ENCODE data around the gene DCXR. TPM values are rescaled to one million over a fixed set of nuclear protein-coding genes. Genes with fewer than 3 reads are reported as not detected.
A peak's percentile ranks its signal among the peaks of the same experiment; 100 is the strongest.

Gene DCXR
- total RNA-seq, 4 donors from 2014 or later, result 78.6 to 135 (median 102) TPM

DNA sequence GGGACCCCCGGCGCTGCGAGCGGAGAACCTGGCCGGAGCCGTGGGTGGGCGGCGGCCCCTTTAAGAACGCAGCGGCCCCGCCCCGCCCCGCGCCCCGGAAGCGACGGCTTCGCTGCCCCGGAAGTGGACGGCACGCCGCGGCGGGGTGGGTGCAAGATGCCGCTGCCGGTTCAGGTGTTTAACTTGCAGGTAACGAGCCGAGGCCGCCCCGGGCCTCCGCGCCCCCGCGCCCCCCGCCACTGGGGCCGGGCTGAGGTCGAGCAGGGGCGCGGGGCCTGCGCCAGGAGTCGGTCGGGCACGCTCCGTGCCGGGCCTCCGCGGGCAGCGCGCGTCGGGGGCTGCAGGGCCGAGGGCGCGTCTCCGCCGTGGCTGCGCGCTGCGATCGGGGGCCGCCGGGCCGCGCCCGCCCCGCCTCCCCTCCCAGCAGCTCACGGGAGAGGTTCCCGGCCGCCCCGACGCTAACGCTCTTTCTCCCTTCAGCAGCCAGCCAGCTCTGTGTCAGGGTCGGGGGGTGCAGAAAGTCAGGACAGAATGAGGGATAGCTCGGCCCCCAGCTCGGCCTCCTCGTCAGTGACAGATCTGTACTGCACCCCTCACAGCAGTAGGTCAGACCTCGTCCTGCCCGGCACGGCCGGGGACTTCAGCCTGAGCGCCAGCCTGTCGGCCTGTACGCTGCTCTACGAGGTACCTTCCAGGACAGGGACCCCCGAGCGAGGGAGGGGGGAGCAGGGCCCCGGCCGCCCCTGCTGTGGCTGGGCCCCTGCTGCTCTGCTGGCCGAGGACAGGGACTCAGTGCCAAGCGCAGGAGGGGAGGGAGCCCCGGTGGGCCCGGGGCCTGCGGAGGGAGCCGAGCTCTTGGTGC lies 14.5 kb upstream of the DCXR start, which contains the start of the genes GPS1 and RFNG:
Gene GPS1, plus strand, starts transcription at position 123 of the 862 bp plus-strand sequence. Its CDS starts 34 bp downstream, at position 157.
Gene RFNG, minus strand, starts transcription at position 36 of the 862 bp plus-strand sequence. CDS start 45 bp downstream, outside the sequence.
- peak within 1 kb of the TSS; percentile 68 to 75 (median 72) for H3K27ac ChIP-seq (replicated peaks in 1 of 4)
- WGBS, result under 1% methylated on average over 40 of the region's 94 CpGs
- intact Hi-C loops (cut with DNase I), result no loop called here
- H3K4me3 ChIP-seq, result peak within 1 kb of the TSS; percentile 81 to 99 (median 88)
- H3K36me3 ChIP-seq, result peaks cover 44 to 74% (median 69%) of the 10 kb centered on the region in 4 donors
- TF ChIP-seq EP300 (IDR thresholded peaks at IDR 0.05), result no peak
- TF ChIP-seq POLR2A (IDR thresholded peaks at IDR 0.05; ENCODE audit: low read depth), result no peak
- TF ChIP-seq CTCF (IDR thresholded peaks at IDR 0.05), result no peak
- peak; percentile 69 to 71 for TF ChIP-seq POLR2AphosphoS5 (IDR thresholded peaks at IDR 0.05)
- no peak for DNase-seq (ENCODE audit: extremely low spot score)
- H3K4me1 ChIP-seq, result peaks cover 24 to 58% (median 43%) of the 10 kb centered on the region in 4 donors
- no peaks in the 10 kb centered on the region for H3K9me3 ChIP-seq
- no peaks in the 10 kb centered on the region for H3K27me3 ChIP-seq

DNA sequence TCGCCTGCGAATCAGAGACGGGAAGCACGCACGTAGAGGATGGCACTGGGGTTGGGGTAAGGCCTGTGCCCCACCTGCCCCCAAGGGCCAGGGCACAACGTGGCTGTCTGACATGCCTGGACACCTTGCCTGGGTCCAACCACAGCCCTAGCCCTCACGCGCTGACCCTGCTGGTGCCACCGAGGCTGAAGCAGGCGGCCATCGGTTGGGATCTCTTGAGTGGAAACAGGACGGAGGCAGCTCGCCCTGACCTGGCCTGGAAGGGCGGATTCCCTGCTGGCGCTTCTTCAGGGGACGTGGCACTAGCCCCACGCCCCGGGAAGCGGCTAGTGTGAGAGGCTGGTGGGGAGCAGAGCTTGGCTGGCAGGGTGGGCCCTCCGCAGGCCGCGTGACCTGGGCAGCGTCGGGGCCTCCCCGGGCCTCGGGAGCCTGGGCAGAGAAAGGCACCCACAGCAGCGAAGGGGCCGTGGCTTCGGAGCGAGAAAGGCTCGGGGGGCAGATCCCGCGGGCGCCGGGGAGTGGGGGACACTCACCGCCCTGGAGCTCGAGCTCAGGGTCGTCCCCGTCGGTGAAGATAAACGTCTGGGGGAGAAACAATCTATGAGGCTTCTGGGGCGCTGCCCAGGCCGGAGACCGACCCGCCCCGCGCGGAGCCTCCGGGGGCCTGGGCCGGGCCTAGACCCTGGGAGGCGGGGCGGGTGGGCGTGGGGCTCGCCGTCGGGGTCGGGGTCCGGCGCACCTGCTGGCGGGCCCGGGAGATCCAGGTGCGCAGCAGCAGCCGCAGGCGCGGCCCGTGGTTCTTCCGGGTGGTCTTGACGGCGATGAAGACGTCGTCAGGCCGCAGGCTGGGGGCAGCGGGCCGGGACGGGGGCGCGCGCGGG lies 13.5 kb upstream of the DCXR start:
- H3K9me3 ChIP-seq, result no peaks in the 10 kb centered on the region
- peaks cover 24 to 58% (median 43%) of the 10 kb centered on the region in 4 donors for H3K4me1 ChIP-seq
- TF ChIP-seq POLR2AphosphoS5 (IDR thresholded peaks at IDR 0.05) (no peak), CTCF (IDR thresholded peaks at IDR 0.05) (no peak), EP300 (IDR thresholded peaks at IDR 0.05) (no peak), POLR2A (IDR thresholded peaks at IDR 0.05; ENCODE audit: low read depth) (no peak)
- H3K27ac ChIP-seq (replicated peaks in 1 of 4), result peak overlapping the region; percentile 68 to 75 (median 72)
- H3K36me3 ChIP-seq, result peaks cover 34 to 69% (median 62%) of the 10 kb centered on the region in 4 donors
- H3K27me3 ChIP-seq, result no peaks in the 10 kb centered on the region
- WGBS, result no CpG with 5 or more reads among the region's 79 CpGs
- intact Hi-C loops (cut with DNase I), result no loop called here
- H3K4me3 ChIP-seq, result peak overlapping the region; percentile 81 to 99 (median 88)
- DNase-seq (ENCODE audit: extremely low spot score), result no peak

- Histone ChIP-seq H3K4me1 (peaks cover 24 to 54% (median 41%) of the 10 kb centered on the region in 4 donors), H3K9me3 (no peaks in the 10 kb centered on the region), H3K27ac (replicated peaks in 1 of 4) (peak overlapping the region in 3 of 4 donors; percentile 68 to 75 (median 70)), H3K27me3 (no peaks in the 10 kb centered on the region), H3K36me3 (peaks cover 27 to 61% (median 55%) of the 10 kb centered on the region in 4 donors), H3K4me3 (peak overlapping the region; percentile 81 to 99 (median 88))
- WGBS, result 90% methylated on average over 19 of the region's 28 CpGs
- intact Hi-C loops (cut with DNase I), result no loop called here
- DNase-seq (ENCODE audit: extremely low spot score), result no peak
- no peak for TF ChIP-seq EP300 (IDR thresholded peaks at IDR 0.05)
- TF ChIP-seq POLR2AphosphoS5 (IDR thresholded peaks at IDR 0.05), result no peak
- TF ChIP-seq POLR2A (IDR thresholded peaks at IDR 0.05; ENCODE audit: low read depth), result no peak
- no peak for TF ChIP-seq CTCF (IDR thresholded peaks at IDR 0.05)
Measured at GRCh38 chr17:82050152-82050760, 12.8 kb upstream of the DCXR start.

- intact Hi-C loops (cut with DNase I), result no loop called here
- 92% methylated on average over 4 of the region's 16 CpGs for WGBS
- Histone ChIP-seq H3K4me1 (peaks cover 24 to 51% (median 41%) of the 10 kb centered on the region in 4 donors), H3K4me3 (no peak overlapping the region), H3K9me3 (no peaks in the 10 kb centered on the region), H3K27ac (replicated peaks in 1 of 4) (no peak overlapping the region), H3K27me3 (no peaks in the 10 kb centered on the region), H3K36me3 (peaks cover 19 to 54% (median 48%) of the 10 kb centered on the region in 4 donors)
- TF ChIP-seq POLR2A (IDR thresholded peaks at IDR 0.05; ENCODE audit: low read depth) (no peak), POLR2AphosphoS5 (IDR thresholded peaks at IDR 0.05) (no peak), EP300 (IDR thresholded peaks at IDR 0.05) (no peak), CTCF (IDR thresholded peaks at IDR 0.05) (no peak)
- DNase-seq (ENCODE audit: extremely low spot score), result no peak
Measured at GRCh38 chr17:82049521-82049971, 12.0 kb upstream of the DCXR start.
